ENCODE data around the gene RPLP2. TPM values are rescaled to one million over a fixed set of nuclear protein-coding genes. Genes with fewer than 3 reads are reported as not detected.

RPLP2 gene
- total RNA-seq, 1 experiment from 2014 or later = 2,582 TPM

DNA sequence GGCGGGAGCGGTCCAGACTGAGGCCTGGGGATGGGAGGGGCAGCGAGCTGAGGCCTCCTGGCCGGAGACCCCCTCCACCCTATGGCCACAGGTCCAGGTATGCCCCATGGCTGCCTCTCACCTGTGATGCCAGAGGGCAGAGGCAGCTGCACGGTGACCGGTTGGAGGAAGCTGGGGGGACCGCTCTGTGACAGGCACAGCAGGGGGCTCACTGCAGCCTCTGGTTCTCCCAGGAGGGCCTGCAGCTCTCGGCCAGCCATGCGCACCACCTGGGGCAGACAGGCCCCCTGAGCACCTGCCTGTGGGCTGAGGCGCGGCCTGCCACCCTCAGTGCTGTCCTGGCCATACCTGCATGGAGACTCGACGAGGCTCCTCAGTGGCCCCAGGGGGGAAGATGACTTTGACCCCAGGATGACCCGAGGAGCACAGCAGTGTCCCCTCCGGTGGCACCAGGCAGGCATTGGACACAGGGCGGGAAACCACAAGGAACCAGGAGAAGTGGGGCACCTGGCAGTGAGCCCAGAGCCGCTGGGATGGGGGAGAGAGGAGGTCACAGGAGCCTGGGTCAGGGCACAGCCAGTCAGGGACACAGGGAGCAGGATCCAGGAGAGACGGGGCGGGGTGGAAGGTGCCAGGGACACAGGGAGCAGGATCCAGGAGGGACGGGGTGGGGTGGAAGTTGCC, 8.5 kb upstream of the RPLP2 start (continued):
- TF ChIP-seq, protein P1, sequence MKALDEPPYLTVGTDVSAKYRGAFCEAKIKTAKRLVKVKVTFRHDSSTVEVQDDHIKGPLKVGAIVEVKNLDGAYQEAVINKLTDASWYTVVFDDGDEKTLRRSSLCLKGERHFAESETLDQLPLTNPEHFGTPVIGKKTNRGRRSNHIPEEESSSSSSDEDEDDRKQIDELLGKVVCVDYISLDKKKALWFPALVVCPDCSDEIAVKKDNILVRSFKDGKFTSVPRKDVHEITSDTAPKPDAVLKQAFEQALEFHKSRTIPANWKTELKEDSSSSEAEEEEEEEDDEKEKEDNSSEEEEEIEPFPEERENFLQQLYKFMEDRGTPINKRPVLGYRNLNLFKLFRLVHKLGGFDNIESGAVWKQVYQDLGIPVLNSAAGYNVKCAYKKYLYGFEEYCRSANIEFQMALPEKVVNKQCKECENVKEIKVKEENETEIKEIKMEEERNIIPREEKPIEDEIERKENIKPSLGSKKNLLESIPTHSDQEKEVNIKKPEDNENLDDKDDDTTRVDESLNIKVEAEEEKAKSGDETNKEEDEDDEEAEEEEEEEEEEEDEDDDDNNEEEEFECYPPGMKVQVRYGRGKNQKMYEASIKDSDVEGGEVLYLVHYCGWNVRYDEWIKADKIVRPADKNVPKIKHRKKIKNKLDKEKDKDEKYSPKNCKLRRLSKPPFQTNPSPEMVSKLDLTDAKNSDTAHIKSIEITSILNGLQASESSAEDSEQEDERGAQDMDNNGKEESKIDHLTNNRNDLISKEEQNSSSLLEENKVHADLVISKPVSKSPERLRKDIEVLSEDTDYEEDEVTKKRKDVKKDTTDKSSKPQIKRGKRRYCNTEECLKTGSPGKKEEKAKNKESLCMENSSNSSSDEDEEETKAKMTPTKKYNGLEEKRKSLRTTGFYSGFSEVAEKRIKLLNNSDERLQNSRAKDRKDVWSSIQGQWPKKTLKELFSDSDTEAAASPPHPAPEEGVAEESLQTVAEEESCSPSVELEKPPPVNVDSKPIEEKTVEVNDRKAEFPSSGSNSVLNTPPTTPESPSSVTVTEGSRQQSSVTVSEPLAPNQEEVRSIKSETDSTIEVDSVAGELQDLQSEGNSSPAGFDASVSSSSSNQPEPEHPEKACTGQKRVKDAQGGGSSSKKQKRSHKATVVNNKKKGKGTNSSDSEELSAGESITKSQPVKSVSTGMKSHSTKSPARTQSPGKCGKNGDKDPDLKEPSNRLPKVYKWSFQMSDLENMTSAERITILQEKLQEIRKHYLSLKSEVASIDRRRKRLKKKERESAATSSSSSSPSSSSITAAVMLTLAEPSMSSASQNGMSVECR (CRISPR knock-in tag; IDR thresholded peaks at IDR 0.05; ENCODE audit: borderline replicate concordance) = no peak
- TF ChIP-seq JUN (CRISPR knock-in tag; IDR thresholded peaks at IDR 0.05) (no peak), PRRX2 (CRISPR knock-in tag; IDR thresholded peaks at IDR 0.05) (no peak), ZNF138 (CRISPR knock-in tag; conservative IDR thresholded peaks at IDR 0.05) (no peak), SMAD3 (CRISPR knock-in tag; IDR thresholded peaks at IDR 0.05; ENCODE audit: borderline replicate concordance) (no peak), KAT7 (CRISPR knock-in tag; IDR thresholded peaks at IDR 0.05; ENCODE audit: borderline replicate concordance) (no peak), HMGA2 (CRISPR knock-in tag; IDR thresholded peaks at IDR 0.05) (no peak), JAZF1 (CRISPR knock-in tag; IDR thresholded peaks at IDR 0.05) (no peak)
- TF ChIP-seq, protein P2, sequence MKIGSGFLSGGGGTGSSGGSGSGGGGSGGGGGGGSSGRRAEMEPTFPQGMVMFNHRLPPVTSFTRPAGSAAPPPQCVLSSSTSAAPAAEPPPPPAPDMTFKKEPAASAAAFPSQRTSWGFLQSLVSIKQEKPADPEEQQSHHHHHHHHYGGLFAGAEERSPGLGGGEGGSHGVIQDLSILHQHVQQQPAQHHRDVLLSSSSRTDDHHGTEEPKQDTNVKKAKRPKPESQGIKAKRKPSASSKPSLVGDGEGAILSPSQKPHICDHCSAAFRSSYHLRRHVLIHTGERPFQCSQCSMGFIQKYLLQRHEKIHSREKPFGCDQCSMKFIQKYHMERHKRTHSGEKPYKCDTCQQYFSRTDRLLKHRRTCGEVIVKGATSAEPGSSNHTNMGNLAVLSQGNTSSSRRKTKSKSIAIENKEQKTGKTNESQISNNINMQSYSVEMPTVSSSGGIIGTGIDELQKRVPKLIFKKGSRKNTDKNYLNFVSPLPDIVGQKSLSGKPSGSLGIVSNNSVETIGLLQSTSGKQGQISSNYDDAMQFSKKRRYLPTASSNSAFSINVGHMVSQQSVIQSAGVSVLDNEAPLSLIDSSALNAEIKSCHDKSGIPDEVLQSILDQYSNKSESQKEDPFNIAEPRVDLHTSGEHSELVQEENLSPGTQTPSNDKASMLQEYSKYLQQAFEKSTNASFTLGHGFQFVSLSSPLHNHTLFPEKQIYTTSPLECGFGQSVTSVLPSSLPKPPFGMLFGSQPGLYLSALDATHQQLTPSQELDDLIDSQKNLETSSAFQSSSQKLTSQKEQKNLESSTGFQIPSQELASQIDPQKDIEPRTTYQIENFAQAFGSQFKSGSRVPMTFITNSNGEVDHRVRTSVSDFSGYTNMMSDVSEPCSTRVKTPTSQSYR (CRISPR knock-in tag; IDR thresholded peaks at IDR 0.05) = no peak
- TF ChIP-seq, protein P3, sequence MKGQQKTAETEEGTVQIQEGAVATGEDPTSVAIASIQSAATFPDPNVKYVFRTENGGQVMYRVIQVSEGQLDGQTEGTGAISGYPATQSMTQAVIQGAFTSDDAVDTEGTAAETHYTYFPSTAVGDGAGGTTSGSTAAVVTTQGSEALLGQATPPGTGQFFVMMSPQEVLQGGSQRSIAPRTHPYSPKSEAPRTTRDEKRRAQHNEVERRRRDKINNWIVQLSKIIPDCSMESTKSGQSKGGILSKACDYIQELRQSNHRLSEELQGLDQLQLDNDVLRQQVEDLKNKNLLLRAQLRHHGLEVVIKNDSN (CRISPR knock-in tag; IDR thresholded peaks at IDR 0.05) = no peak
- TF ChIP-seq, protein P4, sequence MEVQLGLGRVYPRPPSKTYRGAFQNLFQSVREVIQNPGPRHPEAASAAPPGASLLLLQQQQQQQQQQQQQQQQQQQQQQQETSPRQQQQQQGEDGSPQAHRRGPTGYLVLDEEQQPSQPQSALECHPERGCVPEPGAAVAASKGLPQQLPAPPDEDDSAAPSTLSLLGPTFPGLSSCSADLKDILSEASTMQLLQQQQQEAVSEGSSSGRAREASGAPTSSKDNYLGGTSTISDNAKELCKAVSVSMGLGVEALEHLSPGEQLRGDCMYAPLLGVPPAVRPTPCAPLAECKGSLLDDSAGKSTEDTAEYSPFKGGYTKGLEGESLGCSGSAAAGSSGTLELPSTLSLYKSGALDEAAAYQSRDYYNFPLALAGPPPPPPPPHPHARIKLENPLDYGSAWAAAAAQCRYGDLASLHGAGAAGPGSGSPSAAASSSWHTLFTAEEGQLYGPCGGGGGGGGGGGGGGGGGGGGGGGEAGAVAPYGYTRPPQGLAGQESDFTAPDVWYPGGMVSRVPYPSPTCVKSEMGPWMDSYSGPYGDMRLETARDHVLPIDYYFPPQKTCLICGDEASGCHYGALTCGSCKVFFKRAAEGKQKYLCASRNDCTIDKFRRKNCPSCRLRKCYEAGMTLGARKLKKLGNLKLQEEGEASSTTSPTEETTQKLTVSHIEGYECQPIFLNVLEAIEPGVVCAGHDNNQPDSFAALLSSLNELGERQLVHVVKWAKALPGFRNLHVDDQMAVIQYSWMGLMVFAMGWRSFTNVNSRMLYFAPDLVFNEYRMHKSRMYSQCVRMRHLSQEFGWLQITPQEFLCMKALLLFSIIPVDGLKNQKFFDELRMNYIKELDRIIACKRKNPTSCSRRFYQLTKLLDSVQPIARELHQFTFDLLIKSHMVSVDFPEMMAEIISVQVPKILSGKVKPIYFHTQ (CRISPR knock-in tag; IDR thresholded peaks at IDR 0.05) = no peak

DNA sequence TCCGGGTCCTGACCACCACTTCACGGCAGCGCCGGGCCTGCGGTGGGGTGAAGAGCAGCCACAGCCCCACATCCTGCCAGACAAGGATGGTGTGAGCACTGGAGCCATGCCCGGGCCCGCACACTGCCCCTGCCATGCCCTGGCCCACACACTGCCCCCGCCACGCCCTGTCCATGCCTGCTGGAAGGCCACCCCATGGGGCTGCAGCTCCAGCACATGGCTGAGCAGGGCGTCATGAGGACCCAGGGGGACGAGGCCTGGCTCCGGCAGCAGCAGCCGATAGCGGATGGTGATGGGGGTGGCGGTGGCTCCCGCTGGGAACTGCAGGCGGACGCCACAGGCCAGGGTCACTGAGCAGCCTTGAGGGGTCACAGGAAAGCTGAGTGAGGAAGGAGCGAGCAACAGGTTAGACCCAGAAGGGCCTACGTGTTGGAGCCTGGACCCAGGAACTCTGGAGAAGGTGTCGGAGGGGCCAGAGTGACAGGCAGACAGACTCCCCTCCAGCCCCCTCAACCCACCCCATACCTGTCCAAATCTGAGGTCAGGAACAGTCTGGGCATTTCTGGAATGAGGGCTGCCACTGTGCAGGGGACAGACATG, 7.6 kb upstream of the RPLP2 start:
- DNase-seq (ENCODE audit: low spot score) = no peak
- no peak for ATAC-seq
- 0 out of 2 replicates have a peak, but pooled peaks cover 11% of the 10 kb centered on the region for H3K4me1 Mint-ChIP-seq
- POLR2A ChIA-PET = no interaction called here
- no peaks in the 10 kb centered on the region for H3K36me3 Mint-ChIP-seq
- H3K27me3 Mint-ChIP-seq (ENCODE audit: low read depth) = no peaks in the 10 kb centered on the region
- no peak overlapping the region for H3K27ac Mint-ChIP-seq
- no peak overlapping the region for H3K4me3 Mint-ChIP-seq
- CTCF ChIA-PET = interaction anchor here (0.7 to 1.1 kb wide), 2 partner anchors 37 to 39 kb away, joined by 3 read pairs; no protein-coding TSS in a partner anchor
- no peaks in the 10 kb centered on the region for H3K9me3 Mint-ChIP-seq
- TF ChIP-seq, protein P5, sequence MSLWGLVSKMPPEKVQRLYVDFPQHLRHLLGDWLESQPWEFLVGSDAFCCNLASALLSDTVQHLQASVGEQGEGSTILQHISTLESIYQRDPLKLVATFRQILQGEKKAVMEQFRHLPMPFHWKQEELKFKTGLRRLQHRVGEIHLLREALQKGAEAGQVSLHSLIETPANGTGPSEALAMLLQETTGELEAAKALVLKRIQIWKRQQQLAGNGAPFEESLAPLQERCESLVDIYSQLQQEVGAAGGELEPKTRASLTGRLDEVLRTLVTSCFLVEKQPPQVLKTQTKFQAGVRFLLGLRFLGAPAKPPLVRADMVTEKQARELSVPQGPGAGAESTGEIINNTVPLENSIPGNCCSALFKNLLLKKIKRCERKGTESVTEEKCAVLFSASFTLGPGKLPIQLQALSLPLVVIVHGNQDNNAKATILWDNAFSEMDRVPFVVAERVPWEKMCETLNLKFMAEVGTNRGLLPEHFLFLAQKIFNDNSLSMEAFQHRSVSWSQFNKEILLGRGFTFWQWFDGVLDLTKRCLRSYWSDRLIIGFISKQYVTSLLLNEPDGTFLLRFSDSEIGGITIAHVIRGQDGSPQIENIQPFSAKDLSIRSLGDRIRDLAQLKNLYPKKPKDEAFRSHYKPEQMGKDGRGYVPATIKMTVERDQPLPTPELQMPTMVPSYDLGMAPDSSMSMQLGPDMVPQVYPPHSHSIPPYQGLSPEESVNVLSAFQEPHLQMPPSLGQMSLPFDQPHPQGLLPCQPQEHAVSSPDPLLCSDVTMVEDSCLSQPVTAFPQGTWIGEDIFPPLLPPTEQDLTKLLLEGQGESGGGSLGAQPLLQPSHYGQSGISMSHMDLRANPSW (CRISPR knock-in tag; conservative IDR thresholded peaks at IDR 0.05; ENCODE audit: low read depth) = no peak
- TF ChIP-seq, protein P6, sequence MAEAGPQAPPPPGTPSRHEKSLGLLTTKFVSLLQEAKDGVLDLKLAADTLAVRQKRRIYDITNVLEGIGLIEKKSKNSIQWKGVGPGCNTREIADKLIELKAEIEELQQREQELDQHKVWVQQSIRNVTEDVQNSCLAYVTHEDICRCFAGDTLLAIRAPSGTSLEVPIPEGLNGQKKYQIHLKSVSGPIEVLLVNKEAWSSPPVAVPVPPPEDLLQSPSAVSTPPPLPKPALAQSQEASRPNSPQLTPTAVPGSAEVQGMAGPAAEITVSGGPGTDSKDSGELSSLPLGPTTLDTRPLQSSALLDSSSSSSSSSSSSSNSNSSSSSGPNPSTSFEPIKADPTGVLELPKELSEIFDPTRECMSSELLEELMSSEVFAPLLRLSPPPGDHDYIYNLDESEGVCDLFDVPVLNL (CRISPR knock-in tag; IDR thresholded peaks at IDR 0.05; ENCODE audit: borderline replicate concordance, low read depth) = no peak
- no peak for TF ChIP-seq PRRX2 (CRISPR knock-in tag; IDR thresholded peaks at IDR 0.05)
- TF ChIP-seq, protein P2 (CRISPR knock-in tag; IDR thresholded peaks at IDR 0.05) = no peak
- TF ChIP-seq, protein P7, sequence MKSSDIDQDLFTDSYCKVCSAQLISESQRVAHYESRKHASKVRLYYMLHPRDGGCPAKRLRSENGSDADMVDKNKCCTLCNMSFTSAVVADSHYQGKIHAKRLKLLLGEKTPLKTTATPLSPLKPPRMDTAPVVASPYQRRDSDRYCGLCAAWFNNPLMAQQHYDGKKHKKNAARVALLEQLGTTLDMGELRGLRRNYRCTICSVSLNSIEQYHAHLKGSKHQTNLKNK (CRISPR knock-in tag; IDR thresholded peaks at IDR 0.05) = no peak
- TF ChIP-seq ZNF423 (CRISPR knock-in tag; IDR thresholded peaks at IDR 0.05) = no peak
